ENCODE data around the gene PCDHB15. TPM values are rescaled to one million over a fixed set of nuclear protein-coding genes. Genes with fewer than 3 reads are reported as not detected.

PCDHB15 gene
- total RNA-seq, 1 donor from 2014 or later, result 8.3 TPM

DNA sequence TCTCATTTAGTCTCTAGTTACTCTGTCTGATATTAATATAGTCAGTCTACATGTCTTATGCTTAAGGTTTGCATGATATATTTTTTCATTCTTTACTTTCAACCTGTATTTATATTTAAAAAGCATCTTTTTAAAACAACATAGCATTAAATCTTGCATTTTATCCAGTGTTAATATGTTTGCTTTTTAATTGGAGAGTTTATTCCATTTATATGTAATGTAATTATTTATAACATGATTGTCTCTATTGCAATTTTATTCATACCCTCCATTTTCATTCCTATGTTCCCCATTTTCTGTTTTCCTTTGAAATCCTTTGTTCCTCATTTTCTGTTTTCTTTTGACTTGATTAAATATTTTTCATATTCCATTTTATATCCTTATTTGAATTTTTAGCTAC lies 13.3 kb downstream of the PCDHB15 start:
- Mint-ChIP-seq H3K9me3 (ENCODE audit: low read depth) (peaks cover 71% of the 10 kb centered on the region), H3K27ac (no peak overlapping the region), H3K4me3 (ENCODE audit: low read depth) (no peak overlapping the region), H3K36me3 (ENCODE audit: insufficient read depth) (peaks cover 37% of the 10 kb centered on the region), H3K4me1 (ENCODE audit: low read depth) (no peaks in the 10 kb centered on the region), H3K27me3 (no peaks in the 10 kb centered on the region)
- TF ChIP-seq, protein P1, sequence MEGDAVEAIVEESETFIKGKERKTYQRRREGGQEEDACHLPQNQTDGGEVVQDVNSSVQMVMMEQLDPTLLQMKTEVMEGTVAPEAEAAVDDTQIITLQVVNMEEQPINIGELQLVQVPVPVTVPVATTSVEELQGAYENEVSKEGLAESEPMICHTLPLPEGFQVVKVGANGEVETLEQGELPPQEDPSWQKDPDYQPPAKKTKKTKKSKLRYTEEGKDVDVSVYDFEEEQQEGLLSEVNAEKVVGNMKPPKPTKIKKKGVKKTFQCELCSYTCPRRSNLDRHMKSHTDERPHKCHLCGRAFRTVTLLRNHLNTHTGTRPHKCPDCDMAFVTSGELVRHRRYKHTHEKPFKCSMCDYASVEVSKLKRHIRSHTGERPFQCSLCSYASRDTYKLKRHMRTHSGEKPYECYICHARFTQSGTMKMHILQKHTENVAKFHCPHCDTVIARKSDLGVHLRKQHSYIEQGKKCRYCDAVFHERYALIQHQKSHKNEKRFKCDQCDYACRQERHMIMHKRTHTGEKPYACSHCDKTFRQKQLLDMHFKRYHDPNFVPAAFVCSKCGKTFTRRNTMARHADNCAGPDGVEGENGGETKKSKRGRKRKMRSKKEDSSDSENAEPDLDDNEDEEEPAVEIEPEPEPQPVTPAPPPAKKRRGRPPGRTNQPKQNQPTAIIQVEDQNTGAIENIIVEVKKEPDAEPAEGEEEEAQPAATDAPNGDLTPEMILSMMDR (IDR thresholded peaks at IDR 0.05; ENCODE audit: unreplicated experiment), result no peak
- no peak for DNase-seq (ENCODE audit: low spot score, unreplicated experiment)

DNA sequence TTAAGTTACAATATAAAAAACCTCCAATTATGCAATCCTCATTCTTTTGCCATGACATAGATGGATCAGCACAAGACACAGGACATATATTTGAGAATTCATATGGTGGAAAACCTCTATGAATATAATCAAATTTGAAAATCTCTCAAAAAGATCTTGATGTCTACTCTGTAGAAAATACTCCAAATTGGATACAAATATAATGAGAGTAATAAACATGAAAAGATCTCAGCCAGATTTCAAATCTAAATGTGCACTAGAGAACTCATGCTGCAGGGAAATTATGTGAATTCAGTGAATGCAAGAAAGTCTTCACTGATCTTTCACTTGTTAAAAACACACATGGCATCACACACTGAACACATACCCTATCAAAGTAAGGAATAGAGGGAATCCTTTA lies 13.8 kb downstream of the PCDHB15 start:
- TF ChIP-seq, protein P1 (IDR thresholded peaks at IDR 0.05; ENCODE audit: unreplicated experiment), result no peak
- peaks cover 68% of the 10 kb centered on the region for H3K9me3 Mint-ChIP-seq (ENCODE audit: low read depth)
- H3K4me3 Mint-ChIP-seq (ENCODE audit: low read depth), result no peak overlapping the region
- DNase-seq (ENCODE audit: low spot score, unreplicated experiment), result no peak
- no peak overlapping the region for H3K27ac Mint-ChIP-seq
- H3K4me1 Mint-ChIP-seq (ENCODE audit: low read depth), result no peaks in the 10 kb centered on the region
- H3K36me3 Mint-ChIP-seq (ENCODE audit: insufficient read depth), result peaks cover 39% of the 10 kb centered on the region
- no peaks in the 10 kb centered on the region for H3K27me3 Mint-ChIP-seq

DNA sequence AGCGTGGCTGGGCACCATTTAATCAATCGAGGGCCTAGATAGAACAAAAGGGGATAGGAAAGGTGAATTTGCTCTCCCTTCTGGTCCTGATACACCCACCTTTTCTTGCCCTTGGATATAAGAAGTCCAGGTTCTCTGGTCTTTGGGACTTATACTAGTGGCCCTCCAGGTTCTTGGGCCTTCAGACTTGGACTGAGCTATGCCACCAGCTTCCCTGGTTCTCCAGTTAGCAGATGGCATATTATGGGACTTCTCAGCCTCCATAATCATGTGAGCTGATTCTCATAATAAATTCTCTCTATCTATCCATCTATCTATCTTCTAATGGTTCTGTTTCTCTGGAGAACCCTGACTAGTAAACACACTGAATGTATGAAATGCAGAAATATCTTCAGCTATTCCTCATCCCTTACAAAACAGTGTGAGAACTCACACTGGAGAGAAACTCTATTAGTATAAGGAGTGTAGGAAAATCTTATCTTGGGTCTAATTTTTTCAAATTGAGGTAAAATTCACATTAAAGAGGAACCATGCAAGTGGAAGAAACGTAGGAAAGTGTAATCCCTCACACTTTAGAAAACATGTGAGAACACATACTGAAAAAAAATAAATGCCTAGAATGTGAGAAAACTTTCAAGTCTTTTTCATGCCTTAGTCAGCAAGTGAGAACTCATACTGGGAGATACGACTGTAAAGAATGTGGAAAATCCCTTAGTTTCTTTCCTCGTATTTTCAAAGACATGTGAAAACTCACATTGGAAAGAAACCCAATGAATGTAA lies 15.5 kb downstream of the PCDHB15 start:
- H3K9me3 Mint-ChIP-seq (ENCODE audit: low read depth), result peaks cover 56% of the 10 kb centered on the region
- TF ChIP-seq, protein P1 (IDR thresholded peaks at IDR 0.05; ENCODE audit: unreplicated experiment), result no peak
- H3K36me3 Mint-ChIP-seq (ENCODE audit: insufficient read depth), result peaks cover 38% of the 10 kb centered on the region
- DNase-seq (ENCODE audit: low spot score, unreplicated experiment), result no peak
- H3K27me3 Mint-ChIP-seq, result no peaks in the 10 kb centered on the region
- H3K27ac Mint-ChIP-seq, result no peak overlapping the region
- no peak overlapping the region for H3K4me3 Mint-ChIP-seq (ENCODE audit: low read depth)
- no peaks in the 10 kb centered on the region for H3K4me1 Mint-ChIP-seq (ENCODE audit: low read depth)

DNA sequence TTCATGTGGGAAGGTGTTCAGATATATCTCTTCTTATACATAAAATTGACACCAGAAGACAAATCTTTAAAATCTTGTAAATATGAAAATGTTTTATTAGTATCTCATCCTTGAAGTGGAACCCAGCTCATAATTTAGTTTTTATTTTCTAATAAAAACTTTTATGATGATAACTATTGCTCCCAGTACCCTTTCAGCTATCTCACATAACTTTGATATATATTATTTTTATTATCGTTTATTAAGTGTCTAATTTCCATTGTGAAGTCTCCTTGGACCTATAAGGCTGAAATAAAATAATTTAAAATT lies 16.0 kb downstream of the PCDHB15 start:
- no peak overlapping the region for H3K4me3 Mint-ChIP-seq (ENCODE audit: low read depth)
- H3K9me3 Mint-ChIP-seq (ENCODE audit: low read depth), result peaks cover 56% of the 10 kb centered on the region
- TF ChIP-seq, protein P1 (IDR thresholded peaks at IDR 0.05; ENCODE audit: unreplicated experiment), result no peak
- H3K36me3 Mint-ChIP-seq (ENCODE audit: insufficient read depth), result peaks cover 42% of the 10 kb centered on the region
- H3K4me1 Mint-ChIP-seq (ENCODE audit: low read depth), result no peaks in the 10 kb centered on the region
- no peak overlapping the region for H3K27ac Mint-ChIP-seq
- DNase-seq (ENCODE audit: low spot score, unreplicated experiment), result no peak
- H3K27me3 Mint-ChIP-seq, result no peaks in the 10 kb centered on the region

DNA sequence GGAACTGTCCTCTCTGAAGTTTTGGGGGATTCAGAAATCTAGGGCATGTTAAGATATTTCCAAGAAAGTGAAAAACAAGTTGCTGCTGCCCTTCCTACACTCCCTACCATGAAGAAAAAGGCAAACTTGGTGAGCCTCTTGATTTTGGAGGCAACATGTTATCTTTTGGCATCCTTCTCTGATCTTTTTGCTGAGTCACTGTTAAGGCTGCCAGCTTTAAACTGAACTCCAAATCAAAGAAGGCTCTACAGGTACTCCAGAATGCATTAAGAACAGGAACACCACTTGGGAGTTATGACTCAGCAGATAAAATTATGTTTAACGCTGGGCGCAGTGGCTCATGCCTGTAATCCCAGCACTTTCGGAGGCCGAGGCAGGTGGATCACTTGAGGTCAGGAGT lies 24.0 kb downstream of the PCDHB15 start:
- H3K36me3 Mint-ChIP-seq (ENCODE audit: insufficient read depth), result peaks cover 31% of the 10 kb centered on the region
- no peak overlapping the region for H3K4me3 Mint-ChIP-seq (ENCODE audit: low read depth)
- no peak overlapping the region for H3K27ac Mint-ChIP-seq
- TF ChIP-seq, protein P1 (IDR thresholded peaks at IDR 0.05; ENCODE audit: unreplicated experiment), result no peak
- peaks cover 49% of the 10 kb centered on the region for H3K9me3 Mint-ChIP-seq (ENCODE audit: low read depth)
- no peak for DNase-seq (ENCODE audit: low spot score, unreplicated experiment)
- no peaks in the 10 kb centered on the region for H3K4me1 Mint-ChIP-seq (ENCODE audit: low read depth)
- H3K27me3 Mint-ChIP-seq, result no peaks in the 10 kb centered on the region

All from progenitor cell of endocrine pancreas (in vitro differentiated cells).